GM19452 (cell line): Measurements from ENCODE around the gene ZNF302.
"Not testable (repeated sequence)": the region's sequence is repeated elsewhere in the genome, so short reads cannot be mapped to it uniquely, and the experiment has no call there.

Source experiments
- ATAC-seq: cut with Tn5 transposase; IDR thresholded peaks from one replicate; pipeline ENCODE4 v1.9.1; 2021; ENCODE audit not compliant: unreplicated experiment

ZNF302 gene

DNA sequence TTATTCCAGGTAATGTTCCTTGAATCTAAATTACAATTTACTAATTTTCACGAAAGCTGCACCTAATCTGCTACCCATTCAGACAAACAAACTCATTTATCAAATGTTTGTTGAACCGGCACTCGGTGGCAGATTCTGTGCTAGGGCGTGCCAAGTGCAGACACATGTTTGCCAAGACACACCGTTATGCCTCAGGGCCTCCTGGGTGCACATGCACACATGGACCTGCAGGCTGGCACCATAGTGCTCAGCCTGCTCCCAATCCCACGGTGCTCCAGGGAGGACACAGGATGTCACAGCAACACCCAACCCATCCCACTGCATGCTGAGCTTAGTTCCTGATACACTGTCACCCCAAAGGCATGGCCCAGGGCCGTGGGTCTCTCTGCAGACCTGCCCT, 8.2 kb upstream of the ZNF302 start:
- ATAC-seq: no peak

DNA sequence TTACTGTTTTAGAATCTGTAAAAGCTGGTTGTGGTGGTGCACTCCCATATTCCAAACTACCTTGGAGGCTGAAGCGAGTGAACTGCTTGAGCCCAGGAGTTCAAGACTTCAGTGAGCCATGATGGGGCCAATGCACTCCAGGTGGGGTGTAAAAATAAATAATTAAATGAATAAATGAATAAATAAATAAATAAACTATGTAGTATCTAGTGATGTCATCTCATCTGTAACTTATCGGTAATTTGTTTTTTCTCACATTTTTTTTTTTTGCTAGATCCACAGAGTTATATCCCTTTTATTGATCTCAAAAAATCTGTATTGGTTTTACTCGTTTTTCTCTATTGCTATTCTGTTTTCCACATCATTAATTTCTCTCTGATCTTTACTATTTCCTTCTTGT, 5.5 kb upstream of the ZNF302 start:
- ATAC-seq: no peak

DNA sequence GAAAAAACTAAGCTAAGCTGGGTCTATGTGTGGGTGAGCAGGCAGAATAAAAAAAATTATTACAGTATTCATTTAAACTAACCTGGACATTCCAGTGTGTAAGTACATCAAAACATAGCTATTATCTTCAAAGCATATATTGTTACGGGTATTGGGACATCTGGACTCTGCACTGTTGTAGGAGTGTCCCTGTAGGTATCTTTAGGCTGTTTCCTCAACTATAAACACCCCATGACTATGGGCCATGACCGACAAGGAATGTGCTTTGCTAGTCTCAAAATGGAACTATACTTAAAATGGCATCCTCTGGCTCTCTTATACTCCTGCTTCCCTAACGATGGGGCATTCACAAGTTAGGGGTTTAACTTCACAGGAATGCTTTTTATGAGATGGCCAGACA, 3.9 kb upstream of the ZNF302 start:
- ATAC-seq: no peak

DNA sequence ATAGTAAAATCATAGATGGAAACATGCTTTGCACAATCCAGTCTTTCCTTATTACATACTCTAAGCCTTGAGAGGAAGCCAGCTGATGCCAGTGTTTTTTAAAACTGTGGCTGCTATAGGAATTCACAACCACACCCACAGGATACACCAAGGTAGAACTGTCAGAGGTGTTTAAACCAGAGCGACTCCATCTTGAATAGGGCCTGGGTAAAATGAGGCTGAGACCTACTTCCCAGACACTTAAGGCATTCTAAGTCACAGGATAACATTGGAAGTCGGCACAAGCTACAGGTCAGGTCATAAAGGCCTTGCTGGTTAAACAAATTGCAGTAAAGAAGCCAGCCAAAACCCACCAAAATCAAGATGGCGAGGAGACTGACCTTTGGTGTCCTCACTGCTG, 2.2 kb upstream of the ZNF302 start:
- ATAC-seq: no peak

DNA sequence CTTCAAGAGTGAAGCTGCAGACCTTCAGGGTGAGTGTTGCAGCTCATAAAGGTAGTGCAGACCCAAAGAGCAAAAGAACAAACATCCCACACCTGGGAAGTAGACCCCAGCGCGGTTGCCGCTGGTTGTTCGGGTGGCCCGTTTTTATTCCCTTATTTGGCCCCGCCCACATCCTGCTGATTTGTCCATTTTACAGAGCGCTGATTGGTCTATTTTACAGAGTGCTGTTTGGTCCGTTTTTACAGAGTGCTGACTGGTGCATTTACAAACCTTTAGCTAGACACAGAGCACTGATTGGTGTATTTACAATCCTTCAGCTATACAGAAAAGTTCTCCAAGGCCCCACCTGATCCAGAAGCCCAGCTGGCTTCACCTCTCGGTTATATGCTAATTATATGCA, 1.6 kb upstream of the ZNF302 start:
- ATAC-seq: no peak

DNA sequence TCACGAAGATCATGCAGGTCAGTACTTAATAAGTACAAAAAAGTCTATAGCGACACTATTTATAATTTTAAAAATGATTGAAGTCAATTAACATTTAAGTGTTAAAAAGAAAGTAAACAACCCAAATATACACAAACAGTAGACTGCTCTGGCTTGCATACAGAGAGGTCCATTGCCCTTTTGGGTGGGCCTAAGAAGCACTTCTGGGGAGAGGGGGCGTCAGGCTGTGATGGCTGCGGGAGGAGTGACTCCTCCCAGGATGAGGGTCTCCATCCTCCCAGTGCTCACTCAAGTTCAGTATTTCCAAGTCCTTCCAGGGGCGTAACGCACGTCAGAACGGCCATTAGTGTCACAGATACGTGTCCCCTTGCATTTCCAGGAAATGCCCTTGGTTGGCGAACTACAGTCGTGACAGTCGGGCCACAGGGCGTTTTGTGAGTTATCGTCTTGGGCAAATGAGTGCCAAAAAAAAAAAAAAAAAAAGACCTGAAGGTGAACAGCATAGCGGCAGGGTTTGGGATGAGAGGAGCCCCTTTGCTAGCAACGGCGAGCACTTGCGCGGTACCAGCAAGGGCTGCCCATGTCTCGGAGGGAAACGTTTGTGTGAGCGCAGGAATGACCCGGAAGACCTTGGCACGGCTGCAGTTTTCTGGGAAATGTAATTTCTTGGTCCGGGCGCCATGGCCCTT, 637 bp upstream of the ZNF302 start, which contains the start of gene SCGB2B2:
Gene SCGB2B2, minus strand, starts transcription at position 463 of the 689 bp plus-strand sequence. CDS start 82,596 bp downstream, outside the sequence.
- peak; percentile 51 for ATAC-seq

DNA sequence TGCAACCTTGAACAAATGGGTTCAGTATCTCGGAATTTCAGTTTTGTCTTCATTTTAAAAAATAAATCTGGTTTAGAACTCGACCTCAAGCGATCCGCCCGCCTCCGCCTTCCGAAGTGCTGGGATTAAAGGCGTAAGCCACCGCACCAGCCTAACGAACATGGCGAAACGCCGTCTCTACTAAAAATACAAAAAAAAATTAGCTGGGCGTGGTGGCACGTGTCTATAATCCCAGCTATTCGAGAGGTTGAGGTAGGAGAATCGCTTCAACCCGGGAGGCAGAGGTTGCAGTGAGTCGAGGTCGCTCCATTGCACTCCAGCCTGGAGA, 571 bp downstream of the ZNF302 start:
- no peak for ATAC-seq

DNA sequence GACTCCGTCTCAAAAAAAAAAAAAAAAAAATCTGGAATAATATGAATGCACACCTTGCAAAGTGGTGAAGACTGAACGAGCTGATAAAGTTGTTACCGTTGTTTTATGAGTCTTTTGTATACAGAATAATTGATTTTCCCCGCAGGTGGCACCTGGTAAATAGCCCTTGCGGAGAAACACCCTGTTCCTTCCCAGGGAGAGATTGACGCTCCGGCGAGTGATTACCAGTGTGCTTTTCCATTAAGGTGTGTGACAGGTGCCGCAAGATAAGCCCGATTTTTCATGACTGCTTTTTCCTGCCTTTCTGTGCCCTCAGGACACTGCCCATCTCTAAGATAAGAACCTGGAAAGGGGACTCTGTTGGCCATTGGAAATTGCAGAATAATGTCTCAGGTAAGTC, 943 bp downstream of the ZNF302 start:
- no peak for ATAC-seq

DNA sequence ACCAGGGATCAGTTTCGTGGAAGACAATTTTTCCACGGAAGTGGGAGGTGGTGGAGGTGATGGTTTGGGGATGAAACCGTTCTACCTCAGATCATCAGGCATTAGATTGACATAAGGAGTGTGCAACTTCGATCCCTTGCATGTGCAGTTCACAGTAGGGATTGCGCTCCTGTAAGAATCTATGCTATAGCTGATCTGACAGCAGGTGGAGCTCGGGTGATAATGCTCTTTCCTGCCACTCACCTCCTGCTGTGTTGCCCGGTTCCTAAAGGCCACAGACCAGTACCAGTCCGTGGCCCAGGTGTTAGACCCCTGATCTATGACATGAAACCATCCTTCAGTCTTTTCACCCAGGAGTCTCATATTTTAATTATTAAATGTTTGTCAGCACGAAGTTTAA, 4.0 kb downstream of the ZNF302 start:
- ATAC-seq: no peak

DNA sequence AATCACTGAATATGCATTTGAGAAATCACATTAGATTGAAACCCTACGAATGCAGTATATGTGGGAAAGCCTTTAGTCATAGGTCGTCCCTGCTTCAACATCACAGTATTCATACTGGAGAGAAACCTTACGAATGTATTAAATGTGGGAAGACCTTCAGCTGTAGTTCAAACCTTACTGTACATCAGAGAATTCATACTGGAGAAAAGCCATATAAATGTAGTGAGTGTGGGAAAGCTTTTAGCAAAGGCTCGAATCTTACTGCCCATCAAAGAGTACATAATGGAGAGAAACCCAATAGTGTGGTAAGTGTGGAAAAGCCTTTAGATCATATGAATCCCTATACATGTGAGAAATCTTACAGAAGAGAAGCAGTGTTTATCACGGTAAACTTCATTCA, 7.8 kb downstream of the ZNF302 start:
- ATAC-seq: not testable (repeated sequence)

DNA sequence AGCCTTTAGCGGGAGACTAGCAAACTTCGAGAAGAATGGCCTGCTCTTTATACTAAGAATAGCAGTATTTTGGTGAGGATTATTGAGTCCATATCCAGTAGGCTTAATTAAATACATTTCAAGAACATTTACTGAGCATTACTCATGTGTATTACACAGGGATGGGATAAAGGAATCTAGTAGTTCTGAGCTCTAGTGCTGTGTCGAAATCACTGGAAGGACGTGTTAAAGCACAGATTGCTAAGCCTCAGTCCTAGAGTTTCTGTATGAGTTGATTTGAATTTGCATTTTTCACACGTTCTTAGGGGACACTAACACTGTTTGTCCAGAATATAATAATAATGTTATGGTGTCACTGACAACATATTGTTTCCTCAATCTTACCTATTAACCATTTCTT, 9.0 kb downstream of the ZNF302 start:
- ATAC-seq: no peak

DNA sequence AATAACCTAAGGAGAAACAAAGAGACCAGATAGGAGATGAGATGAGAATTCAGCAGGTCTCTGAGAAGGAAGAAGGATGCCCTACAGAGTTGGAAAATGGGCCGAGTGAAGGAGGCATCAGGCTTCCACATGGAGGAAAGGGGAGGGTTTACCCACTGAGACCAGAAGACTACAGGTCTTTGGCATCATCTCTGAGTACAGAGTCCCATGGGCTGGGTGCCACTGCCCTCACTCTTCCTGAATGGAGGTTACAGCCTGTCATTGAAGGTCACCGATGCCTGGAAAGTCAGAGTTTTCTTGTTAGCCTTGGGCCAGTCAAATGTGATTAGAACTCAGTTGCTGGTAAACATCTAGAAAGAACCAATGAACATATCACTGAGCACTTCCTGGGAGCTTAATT, 9.9 kb downstream of the ZNF302 start:
- no peak for ATAC-seq

DNA sequence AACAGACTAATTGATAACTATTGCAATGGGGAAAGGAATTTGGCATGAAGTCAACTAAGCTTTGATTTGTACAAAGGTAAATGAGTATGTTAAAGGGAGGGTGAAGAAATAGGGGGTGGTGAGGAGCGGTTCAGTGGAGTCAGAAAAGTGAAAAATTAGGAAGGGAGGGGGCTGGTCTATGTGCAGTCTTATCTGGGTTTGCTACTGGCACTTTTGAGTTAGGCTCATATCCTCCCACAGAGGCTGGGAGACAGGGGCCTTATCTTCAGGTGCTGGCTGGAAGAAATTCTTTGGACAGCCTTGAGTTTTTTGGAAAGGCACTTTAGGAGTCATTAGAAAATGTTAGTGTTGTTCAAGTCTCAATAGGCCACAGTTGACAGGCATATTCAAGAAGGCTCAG, 11.1 kb downstream of the ZNF302 start:
- no peak for ATAC-seq

DNA sequence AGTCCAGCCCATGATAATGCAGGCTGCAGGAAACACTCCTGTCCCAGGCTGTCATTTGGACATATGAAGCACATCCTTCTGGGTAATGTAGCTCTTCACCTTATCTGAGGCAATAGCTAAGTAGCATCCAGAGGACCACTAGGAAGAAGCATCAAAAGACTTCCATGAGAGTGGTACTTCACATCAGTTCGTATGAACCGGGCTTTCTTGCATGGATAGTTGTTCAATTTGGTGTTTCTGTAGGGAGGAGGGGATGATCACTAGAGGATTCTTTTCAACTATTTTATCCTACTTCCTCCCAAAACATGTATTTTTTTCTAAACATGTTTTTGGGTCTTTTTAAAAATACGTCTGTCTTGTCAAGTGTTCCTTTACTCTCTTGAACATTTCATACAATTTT, 12.9 kb downstream of the ZNF302 start:
- ATAC-seq: no peak

DNA sequence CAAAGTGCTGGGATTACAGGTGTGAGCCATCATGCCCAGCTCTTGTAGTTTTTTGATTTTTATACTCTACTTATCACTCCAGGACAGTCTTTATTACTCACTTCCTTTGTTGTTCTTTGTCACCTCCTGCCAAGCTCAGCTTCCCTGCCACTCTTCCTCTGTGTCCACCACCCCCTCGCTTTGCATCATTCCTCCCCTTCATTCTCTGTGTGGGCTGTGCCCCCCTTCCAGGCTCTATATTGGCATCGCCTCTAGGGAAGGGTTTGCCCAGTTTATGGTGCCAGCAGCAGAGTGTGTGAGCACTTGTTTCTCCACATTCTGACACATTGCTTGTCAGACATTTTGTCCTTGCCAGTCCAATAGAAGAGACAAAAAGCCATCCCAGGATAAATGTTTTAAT, 15.1 kb downstream of the ZNF302 start:
- no peak for ATAC-seq

DNA sequence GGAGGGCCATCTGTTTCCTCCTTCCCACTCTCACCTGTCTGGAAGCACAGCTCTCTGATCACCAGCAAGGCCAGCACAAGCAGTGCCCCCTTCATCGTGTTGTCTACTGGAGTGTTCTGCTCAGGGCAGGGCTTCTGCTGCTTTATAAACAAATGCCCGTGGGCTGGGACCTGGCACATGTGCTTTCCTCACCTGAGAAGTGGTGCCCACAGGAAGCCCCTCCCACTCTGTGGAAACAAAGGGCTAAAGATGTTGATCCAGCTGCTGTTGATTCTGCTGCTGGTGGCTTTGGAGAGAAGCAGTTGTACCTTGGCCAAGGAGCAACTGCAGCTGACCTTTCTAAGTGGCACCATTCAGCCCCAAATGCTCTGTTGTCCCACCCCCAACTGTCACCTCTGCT, 30.2 kb downstream of the ZNF302 start:
- no peak for ATAC-seq

DNA sequence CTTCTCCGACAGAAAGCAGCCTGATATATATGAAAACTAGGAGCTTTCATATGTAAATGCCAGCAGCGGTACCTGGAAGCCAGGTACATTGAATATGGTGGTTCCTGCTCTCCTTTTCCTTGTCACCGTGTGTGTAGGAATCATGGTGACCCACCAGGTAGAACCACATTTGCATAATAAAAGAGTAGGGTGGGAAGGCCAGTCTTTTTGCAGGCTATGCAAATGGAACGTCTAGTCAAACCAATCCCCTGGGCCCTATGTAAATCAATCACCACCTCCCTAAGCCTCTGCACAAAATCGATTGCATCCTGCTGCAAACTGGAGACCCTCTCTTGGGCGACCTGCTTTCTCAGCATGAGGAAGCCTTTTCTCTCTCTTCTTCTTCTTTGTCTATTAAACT, 34.4 kb downstream of the ZNF302 start:
- no peak for ATAC-seq

DNA sequence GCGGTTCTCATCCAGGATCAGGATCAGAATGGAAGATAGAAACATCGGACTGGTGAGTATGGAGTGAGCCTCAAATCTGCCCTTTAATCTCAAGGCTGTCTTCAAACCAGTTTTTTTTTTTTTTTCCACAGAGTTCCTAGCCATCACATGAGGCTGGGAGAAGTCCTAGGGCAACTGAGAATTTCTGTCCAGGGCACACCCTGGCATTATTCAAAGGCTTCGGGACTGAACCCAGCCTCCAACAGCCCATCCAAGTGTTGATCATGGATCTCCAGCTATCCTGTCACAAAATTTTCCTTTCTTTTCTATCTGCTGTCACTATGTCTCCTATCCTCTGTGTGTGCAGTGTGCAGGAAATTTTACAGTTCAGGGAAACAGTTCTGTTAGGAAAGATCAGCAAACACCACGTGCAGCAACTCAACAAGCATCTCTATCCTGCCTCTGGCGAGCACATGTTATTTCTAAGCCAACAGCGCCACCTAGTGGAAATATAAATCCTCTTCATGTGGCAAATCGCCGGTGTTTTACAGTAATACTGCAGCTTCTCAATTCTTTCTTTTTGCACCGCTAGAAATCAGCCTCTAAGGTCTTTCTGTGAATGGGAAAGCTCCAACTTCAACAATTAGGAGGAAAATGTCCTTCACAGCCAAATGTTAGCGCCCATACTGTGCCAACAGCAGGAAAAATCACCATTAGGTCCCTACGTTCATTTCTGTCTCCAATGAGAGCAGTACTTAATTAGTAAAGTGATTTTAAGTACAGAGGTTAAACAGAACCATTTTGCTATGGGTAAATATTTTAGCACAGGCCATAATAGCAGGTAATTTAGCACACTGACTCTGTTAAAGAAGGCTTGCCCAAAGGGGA, 35.1 kb downstream of the ZNF302 start:
- no peak for ATAC-seq

DNA sequence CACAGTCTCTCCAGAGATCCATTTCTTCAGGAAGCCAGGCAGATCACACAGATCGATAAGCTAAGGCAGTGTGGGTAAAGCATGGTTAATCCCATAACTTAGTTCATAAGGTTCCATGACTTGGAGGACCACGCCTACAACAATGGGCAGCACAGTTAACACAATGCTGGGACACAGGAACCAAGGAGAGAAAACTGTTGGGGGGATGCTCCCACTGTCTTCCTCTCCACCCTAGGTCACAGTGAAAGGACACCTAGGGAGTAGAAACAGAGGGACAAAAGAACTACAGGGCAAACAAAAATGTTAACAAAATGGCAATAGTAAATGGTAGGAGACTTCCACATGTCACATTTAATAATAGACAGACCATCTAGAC, 35.8 kb downstream of the ZNF302 start:
- no peak for ATAC-seq

DNA sequence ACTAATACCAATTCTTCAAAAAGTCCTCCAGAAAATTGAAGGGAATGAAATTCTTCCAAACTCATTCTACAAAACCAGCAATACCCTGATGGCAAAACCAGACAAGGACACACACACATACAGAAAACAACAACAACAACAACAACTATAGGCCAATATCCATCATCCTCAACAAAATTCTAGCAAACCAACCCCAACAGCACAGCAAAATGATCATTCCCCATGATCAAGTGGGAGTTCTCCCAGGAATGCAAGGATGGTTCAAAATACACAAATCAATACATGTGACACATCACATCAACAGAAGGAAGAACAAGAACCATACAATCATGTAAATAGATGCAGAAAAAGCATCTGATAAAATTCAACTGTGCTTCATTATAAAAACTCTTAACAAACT, 37.9 kb downstream of the ZNF302 start:
- no peak for ATAC-seq

DNA sequence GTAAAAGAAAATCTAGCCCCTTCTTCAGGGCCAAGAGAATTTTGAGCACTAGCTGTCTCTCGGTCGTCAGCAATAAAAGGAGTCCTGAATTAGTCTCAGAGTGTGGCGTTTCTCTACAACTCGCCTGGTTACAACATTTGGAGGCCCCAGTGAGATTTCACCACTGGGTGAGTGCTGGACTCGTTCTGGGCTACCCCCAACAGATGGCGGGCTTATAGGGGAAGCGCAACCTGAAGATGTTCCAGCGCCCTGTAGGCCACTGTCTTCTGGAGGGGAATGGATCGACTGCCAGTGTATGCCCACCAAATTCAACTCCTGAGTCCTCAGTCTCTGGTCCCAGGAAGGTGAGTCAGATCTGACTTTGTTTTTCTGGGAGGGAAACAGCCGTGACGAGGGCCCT, 44.9 kb downstream of the ZNF302 start:
- no peak for ATAC-seq

DNA sequence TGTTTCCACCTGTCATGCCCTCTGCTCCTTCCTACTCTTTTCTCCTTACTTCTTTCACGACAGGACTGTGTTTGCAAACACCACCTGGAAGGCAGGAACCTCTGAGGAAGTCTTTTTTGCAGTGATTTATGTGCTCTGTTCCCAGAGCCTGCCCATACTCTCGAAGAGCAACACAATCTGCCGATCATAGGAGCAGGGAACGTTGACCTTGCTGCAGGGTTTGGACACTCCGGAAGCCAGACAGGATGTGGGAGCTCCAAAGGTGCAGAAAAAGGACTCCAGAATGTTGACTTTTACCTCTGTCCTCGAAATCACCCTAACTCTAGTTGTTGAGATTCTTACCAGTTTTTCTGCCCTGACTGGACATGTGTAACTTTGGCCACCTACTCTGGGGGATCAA, 47.9 kb downstream of the ZNF302 start:
- no peak for ATAC-seq
